HG02884 (cell line): ENCODE results near the gene CSNK1G2.

ENCODE experiments used
- ATAC-seq: cut with Tn5 transposase; IDR thresholded peaks from one replicate; pipeline ENCODE4 v1.9.1; 2021; ENCODE audit warnings: mild to moderate bottlenecking, moderate library complexity; ENCODE audit not compliant: unreplicated experiment

Gene CSNK1G2

DNA sequence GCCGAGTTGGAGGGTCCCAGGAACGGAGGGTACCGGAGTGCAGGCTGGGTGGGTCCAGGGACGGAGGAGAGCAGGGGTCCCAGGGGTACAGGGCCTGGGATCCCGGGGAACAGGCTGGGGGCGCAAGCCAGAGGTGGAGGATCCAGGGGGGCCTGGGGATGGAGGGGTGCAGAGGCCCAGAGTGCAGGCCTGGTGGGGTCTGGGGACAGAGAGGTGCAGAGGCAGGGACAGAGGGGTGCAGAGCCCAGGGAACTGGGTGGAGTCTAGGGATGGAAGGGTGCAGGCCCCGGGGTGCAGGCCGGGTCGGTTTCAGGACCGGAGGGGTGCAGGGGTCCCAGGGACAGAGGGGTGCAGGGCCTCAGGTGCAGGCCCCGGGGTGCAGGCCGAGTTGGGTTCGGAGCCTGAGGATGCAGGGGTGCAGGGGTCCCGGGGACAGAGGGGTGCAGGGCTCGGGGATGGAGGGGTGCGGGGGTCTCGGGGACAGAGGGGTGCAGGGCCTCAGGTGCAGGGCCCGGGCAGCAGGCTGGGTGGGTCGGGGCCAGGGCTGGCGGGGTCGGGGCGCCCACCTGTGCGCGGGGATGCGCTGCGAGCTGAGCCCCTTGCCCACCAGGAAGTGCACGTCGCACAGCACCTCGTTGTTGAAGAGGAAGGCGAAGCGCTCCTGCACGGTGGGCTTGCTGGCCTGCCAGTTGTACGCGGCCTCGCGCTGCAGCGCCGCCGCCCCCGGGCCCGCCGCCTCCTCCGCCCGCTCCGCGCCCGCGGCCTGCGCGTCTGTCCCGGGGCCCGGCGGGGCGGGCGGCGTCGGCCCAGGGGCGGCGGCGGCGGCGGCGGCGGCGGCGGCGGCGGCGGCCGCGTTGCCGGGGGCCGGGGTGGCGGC lies 74.0 kb downstream of the CSNK1G2 start:
- no peak for ATAC-seq

DNA sequence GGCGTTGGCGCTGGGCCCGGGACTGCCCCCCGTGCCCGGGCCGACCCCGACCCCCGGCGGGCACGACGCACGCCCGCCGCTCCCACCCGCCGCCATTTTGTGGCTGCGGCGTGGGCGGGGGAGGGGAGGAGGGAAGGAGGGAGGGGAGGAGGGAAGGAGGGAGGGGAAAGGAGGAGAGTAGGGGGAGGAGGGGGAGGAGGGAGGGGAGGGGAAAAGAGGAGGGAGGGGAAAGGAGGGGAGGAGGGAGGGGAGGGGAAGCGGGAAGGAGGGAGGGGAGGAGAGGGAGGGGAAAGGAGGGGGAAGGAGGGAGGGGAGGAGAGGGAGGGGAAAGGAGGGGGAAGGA lies 74.6 kb downstream of the CSNK1G2 start, which contains the start of gene BTBD2:
Gene BTBD2, minus strand, starts transcription at position 107 of the 343 bp plus-strand sequence. Its CDS starts 11 bp downstream, at position 96.
- no peak for ATAC-seq

DNA sequence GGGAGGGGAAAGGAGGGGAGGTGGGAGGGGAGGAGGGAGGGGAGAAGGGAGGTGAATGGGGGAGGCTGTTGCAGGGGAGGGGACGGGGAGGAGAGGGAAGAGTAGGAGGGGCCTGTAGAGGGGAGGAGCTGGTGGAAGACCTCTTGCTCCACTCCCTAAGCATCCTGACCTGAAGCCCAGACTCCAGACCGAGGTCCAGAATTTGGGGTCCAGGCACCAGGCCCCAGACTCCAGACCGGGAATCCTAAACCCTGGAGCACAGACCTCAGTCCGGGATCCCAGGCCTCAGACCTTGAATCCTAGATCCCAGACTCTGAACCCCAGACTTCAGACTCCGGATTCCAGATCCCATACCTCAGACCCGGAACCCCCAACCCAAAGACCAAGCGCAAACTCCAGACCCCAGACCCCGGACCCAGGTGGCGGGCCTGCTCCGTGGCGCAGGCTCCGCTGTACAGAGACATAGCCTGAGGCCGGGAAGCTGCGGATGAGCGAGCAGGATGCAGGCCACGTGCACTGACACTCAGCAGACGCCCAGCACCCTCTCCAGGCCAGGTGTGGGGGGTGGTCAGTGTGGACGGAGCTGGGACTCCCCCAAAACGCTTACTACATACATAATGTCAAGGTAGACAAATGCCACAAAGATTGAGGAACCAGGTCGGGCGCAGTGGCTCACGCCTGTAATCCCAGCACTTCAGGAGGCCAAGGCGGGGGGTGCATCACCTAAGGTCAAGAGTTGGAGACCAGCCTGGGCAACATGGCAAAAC lies 75.3 kb downstream of the CSNK1G2 start:
- ATAC-seq, result no peak

DNA sequence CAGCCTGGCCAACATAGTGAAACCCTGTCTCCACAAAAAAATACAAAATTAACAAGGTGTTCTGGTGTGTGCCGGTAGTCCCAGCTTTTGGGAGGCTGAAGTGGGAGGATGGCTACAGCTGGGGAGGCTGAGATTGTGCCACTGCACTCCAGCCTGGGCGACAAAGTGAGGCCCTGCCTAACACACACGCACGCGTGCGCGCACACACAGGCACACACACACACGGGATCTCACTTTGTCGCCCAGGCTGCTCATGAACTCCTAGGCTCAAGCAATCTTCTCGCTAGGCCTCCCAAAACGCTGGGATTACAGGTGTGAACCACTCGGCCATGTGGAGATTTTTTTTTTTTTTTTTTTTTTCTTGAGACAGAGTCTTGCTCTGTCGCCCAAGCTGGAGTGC lies 77.8 kb downstream of the CSNK1G2 start:
- no peak for ATAC-seq

DNA sequence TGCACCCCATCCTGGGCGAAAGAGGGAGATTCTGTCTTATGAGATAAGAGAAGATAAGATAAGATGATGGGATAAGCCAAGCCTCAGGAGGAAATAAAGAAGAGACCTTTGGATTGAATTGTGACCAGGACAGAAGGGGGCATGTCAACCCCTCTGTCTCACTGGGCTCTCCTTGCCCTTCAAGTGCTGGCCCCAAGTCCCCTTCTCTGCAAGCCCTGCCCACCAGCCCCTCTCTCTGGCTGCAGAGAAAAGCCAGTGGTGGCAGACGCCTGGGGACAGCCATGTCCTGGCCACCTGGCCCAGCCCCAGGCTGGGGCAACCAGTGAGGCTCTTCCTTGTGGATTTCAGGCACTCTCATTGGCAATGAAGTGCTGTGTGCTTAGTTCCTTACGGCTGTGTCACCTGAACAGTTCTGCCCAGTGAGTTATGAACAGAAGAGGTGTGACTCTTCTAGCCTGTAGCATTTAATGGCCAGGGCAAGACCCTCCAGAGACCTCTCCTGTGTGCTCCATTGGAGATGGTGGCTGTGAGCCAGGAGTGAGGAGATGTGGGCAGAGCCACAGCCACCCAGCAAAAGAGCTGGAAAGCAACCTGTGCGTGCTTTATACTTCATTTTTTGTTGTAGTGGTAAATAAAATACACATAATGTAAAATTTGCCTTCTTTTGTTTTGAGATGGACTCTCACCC lies 80.6 kb downstream of the CSNK1G2 start:
- no peak for ATAC-seq

DNA sequence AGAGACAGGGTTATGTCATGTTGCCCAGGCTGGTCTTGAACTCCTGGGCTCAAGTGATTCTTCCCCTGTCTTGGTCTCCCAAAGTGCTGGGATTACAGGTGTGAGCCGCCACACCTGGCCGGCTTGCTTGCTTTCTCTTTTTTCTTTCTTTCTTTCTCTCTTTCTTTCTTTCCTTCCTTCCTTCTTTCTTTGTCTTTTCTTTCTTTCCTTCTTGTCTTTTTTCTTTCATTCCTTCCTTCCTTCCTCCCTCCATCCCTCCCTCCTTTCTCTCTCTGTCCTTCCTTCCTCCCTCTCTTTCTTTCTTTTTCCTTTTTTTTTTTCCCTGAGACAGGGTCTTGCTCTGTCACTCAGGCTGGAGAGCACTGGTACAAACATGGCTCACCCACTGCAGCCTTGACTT lies 81.3 kb downstream of the CSNK1G2 start:
- ATAC-seq, result no peak

DNA sequence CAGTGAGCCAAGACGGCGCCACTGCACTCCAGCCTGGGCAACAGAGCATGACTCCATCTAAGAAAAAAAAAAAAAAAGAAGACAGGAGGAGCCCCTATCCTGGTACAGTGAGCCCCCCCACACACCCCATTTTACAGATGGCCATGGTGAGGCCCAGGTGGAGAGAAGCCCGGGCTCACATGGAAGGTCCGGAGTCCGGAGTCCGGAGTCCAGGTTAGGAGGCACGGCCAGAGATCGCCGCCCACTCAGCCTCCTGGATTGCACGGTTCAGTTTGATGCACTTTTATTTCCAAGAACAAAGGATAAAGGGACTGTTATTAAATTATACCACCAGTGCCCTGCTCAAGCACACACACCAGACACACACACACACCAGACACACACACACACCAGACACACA lies 85.8 kb downstream of the CSNK1G2 start:
- no peak for ATAC-seq

DNA sequence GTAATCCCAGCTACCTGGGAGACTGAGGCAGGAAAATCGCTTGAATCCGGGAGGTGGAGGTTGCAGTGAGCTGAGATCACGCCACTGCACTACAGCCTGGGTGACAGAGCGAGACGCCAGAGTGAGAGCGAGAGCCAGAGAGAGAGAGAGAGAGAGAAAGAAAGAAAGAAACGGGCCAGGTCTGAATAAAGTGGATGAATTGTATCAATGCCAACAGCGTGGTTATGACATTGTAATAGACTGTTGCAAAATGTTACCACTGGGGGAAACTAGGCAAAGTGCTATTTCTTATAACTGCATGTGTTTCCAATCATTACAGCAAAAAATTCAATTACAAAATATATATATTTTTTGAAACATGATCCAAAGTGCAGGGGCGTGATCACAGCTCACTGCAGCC lies 86.4 kb downstream of the CSNK1G2 start:
- ATAC-seq, result no peak
